Stomach smooth muscle (tissue), 2 donors: Measurements from ENCODE around the gene UROC1.

ENCODE experiments used
- H3K27ac ChIP-seq: one replicate; pipeline ENCODE4 v1.7.0; 2013; ENCODE audit warnings: mild to moderate bottlenecking, low read length, inconsistent platforms
- H3K27me3 ChIP-seq, 2 donors: one replicate each; pipeline ENCODE4 v1.7.0; 2013; ENCODE audit warnings: low read length in 2 of 2; ENCODE audit not compliant: insufficient read depth in 2 of 2, control insufficient read depth in 1 of 2
- H3K36me3 ChIP-seq, 2 donors: one replicate each; pipeline ENCODE4 v1.7.0; 2013; ENCODE audit warnings: low read length in 2 of 2; ENCODE audit not compliant: control insufficient read depth in 2 of 2, insufficient read depth in 2 of 2
- H3K4me1 ChIP-seq: one replicate; pipeline ENCODE4 v1.7.0; 2013; ENCODE audit warnings: low read length; ENCODE audit not compliant: control insufficient read depth, insufficient read depth
- H3K4me3 ChIP-seq, 2 donors: one replicate each; pipeline ENCODE4 v1.7.0; 2013; ENCODE audit warnings: low read length in 2 of 2
- H3K9ac ChIP-seq, 2 donors: one replicate each; pipeline ENCODE4 v1.7.0; 2013; ENCODE audit warnings: low read length in 2 of 2, mild to moderate bottlenecking in 1 of 2
- H3K9me3 ChIP-seq, 2 donors: one replicate each; pipeline ENCODE4 v1.7.0; 2013; ENCODE audit warnings: low read length in 2 of 2; ENCODE audit not compliant: control insufficient read depth in 2 of 2
- donor health status: healthy.
- donor health status: Pancreatic carcinoma.

Gene UROC1

DNA sequence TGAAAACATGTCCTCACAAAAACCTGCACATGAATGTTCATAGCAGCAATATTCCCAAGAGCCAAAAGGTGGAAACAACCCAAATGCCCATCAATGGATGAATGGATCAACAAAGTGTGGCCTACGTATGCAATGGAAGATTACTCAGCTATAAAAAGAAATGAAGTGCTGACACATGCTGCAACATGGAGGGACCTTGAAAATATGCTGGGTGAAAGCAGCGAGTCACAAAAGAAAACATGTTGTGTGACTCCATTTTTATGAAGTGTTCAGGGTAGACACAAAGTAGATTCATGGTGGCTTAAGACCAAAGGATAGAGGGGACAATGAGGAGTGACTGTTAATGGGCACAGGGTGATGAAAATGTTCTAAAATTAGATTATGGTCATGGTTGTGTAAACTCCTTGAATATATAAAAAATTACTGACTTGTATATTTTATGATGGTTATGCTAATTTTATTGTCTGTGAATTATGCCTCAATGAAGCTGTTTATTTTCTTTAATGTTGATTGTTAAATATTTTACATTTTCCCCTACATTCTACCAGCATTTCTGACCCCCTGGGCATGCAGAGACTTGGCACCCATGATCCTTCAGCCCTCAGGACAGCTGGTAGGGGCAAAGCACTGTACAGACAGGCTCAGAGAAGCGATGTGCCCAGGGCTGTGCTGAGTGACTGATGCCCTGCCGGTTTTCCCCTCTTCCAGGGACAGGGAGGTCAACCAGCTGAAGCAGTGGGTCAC, 85.0 kb downstream of the UROC1 start:
- Histone ChIP-seq H3K4me3 (no peak overlapping the region), H3K9ac (no peak overlapping the region), H3K27ac (no peak overlapping the region), H3K9me3 (peaks cover 0 to 11% of the 10 kb centered on the region in 2 donors), H3K36me3 (peaks cover 8 to 11% of the 10 kb centered on the region in 2 donors), H3K4me1 (no peaks in the 10 kb centered on the region), H3K27me3 (no peaks in the 10 kb centered on the region)
